Forelimb muscle (tissue), 1 donor: ENCODE results near the gene CPZ. TPM values are rescaled to one million over a fixed set of nuclear protein-coding genes. Genes with fewer than 3 reads are reported as not detected.

Experiments
- DNase-seq: peaks from one replicate; pipeline ENCODE4 v3.0.0-alpha.2; 2013; ENCODE audit warnings: low read depth
- polyA plus RNA-seq: library from polyadenylated mRNA; unstranded; fragments of 120-200 nt; gene quantifications from one replicate; pipeline ENCODE4 v1.2.1, GENCODE V29; 2013; ENCODE audit not compliant: insufficient read length

The CPZ gene
- 8.6 TPM for polyA plus RNA-seq

DNA sequence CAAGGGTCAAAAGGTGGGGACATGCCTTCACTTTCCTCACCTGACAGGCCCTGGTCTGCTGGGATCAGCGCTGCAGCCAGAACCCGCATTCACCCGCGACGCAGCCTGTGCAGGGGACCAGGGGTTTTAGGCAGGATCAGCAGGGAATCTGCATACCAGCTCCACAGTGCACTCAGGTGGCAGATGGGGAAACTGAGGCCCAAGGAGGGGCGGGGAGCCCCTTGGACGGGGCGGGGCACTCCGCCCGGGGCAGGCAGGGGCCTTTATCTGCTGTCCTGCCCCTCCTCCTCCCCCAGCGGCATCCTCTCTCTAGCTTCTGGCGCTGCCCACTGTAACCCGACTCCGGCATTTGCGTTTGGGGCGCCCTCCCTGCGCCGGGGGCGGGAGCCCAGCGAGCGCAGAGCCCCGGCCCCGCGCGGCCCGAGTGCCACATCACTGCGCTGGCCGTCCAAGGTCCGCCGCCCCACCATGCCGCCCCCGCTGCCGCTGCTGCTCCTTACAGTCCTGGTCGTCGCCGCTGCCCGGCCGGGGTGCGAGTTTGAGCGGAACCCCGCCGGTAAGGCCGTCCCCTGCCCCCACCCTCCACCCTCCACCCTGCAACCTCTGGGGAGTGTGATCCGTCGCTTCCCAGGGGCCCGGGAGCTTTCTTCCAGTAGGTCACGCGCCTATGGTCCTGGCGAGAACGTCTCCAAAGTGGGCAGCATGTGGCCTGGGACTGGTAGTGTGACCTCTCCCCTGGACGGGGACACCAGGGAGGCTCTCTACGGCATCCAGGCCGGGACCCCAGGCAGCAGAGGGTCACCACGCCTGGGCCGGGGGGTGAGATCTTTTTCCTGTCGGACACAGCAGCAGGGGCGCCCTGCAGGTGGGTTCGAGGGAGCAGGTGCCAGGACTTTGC is at the start of gene CPZ:
TSS of gene CPZ (plus strand) at position 400 of the 898 bp plus-strand sequence. CDS start at position 469, 69 bp downstream.
- no peak for DNase-seq

GRCh38 chr4:8542776-8543525 is 49.6 kb upstream of the CPZ start:
- DNase-seq: no peak

DNA sequence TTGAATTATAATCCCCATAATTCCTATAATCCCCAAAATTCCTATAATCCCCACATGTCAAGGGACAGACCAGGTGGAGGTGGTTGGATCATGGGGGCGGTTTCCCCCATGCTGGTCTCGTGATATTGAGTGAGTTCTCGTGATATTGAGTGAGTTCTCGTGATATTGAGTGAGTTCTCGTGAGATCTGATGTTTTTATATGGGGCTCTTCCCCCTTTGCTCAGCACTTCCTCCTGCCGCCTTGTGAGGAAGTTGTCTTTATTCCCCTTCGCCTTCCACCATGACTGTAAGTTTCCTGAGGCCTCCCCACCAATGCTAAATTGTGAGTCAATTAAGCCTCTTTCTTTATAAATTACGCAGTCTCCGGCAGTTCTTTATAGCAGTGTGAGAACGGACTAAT is 48.9 kb upstream of the CPZ start:
- no peak for DNase-seq

DNA sequence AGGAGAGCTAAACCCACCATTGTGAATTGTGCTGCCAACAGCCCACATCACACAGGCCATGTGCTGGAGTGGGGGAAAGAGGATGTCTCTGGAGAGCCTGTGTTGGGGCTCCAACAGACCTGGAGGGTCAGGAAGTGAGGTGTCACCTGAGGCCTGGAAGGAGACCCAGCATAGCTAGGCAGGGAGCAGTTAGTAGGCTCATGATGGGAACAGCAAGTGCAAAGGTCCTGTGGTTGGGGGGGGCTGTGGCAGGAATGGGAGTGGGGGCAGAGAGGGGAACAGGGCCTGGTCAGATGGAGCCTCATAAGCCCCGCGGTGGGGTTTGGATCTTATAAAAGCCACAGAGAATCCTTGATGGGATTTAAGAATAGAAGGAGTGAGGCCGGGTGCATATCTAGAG is 48.3 kb upstream of the CPZ start:
- no peak for DNase-seq

- no peak for DNase-seq
Measured at GRCh38 chr4:8544741-8545438, 47.7 kb upstream of the CPZ start.

GRCh38 chr4:8545439-8545765 is 47.2 kb upstream of the CPZ start:
- DNase-seq: no peak

DNA sequence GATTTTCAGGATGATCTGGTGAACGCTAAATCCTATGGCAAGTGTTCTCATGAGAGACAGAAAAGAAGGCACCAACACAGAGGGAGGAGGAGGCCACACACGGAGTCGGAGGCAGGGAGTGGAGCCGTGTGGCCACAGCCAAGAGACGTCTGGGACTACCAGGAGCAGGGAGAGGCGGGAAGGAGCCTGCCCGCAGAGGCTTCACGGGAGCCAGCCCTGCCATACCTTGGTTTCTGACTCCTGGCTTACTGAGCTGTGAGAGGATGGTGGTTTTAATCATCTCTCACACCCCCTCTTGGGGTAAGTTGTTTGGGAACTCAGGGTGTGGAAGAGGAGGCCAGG is 45.8 kb upstream of the CPZ start:
- no peak for DNase-seq

- no peak for DNase-seq
Measured at GRCh38 chr4:8547108-8547911, 45.3 kb upstream of the CPZ start.

DNA sequence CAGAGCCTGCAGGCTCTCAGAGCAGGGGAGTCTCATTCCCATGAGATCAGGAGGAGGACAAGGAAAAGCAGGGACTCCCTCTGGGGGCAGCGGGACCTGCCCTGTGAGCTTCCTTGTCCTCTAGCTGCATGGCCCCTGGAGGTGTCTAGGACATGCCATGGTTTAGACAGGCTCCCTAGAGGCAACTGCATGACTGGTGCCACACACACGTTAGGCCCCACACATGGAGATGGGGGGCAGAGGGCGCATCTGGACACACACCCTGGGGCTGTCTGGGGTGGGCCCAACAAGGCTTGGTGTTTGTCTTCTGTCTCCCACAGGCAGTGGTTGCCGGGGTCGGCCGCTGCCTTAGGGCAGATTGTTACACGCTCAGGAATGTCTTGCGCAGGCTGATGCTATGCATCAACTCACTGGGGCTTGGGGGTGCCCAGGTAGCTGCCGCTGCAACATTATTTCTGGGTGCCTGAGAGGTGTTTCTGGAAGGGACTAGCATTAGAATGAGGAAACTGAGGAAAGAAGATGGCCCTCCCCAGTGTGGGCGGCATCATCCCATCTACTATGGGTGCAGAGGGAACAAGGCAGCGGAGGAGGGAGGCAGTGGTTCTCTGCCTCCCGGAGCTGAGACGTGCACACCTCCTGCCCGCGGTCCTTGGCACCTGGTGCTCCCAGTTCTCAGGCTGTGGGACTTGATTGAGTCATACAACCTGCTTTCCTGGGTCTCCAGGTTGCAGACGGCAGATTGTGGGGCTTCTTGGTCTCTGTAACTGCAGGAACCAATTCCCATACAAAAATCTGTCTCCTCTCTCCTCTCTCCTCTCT is 44.4 kb upstream of the CPZ start:
- no peak for DNase-seq

GRCh38 chr4:8548731-8549351 is 43.7 kb upstream of the CPZ start:
- DNase-seq: no peak

DNA sequence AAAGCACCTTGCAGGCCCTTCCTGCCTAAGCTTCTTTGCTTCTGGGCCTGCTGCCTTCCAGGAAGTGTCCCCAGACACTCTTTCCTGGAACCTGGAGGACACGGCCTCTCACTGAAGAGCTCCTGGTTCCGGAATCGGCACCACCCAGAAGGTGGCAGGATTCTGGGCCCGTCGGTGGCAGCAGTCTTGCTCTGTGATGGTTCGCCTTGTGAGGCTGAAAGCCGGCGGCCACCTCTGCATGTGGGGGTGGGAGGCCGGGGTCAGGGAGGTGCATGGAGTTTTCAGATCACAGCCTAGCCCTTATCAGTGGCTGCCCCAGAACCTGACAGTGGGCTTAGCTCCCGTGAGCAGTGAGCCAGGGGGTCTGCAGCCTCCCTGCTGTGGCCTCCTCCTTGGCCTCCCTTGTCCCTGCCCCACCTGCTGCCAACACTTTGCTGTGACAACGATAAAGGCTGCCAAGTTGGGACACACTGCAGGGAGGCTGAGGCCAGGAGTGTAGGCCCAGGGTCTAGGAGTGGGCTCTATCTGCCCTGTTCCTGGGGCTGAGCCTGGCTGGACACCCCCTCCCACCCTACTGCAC is 43.1 kb upstream of the CPZ start:
- DNase-seq: no peak

DNA sequence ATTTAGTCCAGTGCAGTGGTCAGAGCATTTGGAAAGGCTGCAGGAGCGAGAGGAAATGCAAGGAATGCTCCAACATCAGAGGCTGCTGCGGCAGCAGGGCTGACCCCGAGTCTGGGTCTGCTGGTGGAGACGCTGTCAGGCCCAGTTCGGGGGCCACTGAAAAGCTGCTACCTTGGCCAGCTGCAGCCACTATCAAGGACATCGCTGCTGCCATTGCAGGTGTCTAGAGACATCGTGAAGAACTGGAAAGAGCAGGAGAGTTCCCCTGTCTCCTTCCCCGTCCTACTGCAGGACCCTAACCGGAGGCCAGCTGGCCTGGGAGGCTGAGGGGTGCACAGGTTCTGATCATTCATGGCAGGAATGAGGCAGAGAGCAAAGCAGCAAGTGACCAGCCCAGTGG is 41.9 kb upstream of the CPZ start:
- no peak for DNase-seq

DNA sequence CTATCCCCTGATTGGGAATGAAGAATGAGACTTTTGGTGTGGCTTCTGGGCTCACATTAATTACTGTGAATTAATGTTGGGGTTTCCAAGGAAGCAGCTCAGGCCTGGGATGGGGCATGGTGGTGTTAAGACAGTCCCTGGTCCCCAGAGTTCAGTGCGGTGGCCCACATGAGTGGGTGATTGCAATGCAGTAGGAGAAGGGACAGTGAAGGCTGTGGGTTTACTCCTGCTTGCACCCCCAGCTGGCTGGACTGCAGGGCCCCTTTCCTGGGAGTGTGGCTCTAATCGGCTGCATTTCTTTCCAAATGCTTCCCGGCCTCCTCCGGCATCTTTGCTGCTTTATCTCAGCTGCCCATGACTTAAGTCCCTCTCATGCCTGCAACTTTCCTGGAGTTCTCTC is 40.5 kb upstream of the CPZ start:
- DNase-seq: no peak

GRCh38 chr4:8552581-8553205 is 39.9 kb upstream of the CPZ start:
- no peak for DNase-seq

- DNase-seq: no peak
Measured at GRCh38 chr4:8553216-8553615, 39.3 kb upstream of the CPZ start.

GRCh38 chr4:8553991-8554405 is 38.6 kb upstream of the CPZ start:
- DNase-seq: no peak

- no peak for DNase-seq
Measured at GRCh38 chr4:8554555-8555100, 37.9 kb upstream of the CPZ start.

GRCh38 chr4:8555716-8556115 is 36.8 kb upstream of the CPZ start:
- no peak for DNase-seq
